Kasumi-1 (cell line): ENCODE measurements around the gene UPK1B.
"Not testable (repeated sequence)": the region's sequence is repeated elsewhere in the genome, so short reads cannot be mapped to it uniquely, and the experiment has no call there.

Experiments used
- DNase-seq, 2 experiments: peaks; one replicate each; lab custom pipeline; 2025; lab: John Stamatoyannopoulos, UW

The UPK1B gene

DNA sequence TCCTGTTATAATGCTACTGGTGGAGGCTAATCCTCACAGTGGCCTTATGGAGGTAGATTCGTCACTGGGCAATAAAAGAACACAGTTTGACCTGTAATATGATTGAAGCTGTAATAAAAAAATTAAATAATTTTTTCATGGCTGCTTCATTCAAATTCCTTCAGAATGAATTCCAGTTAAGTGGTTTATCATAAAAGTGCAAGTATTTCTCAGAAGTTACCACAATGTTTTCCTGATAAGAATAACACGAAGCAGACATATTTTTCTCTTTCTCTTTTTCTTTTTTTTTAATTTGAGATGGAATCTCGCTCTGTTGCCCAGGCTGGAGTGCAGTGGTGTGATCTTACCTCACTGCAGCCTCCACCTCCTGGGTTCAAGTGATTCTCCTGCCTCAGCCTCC, 51.7 kb downstream of the UPK1B start:
- no peak for DNase-seq

DNA sequence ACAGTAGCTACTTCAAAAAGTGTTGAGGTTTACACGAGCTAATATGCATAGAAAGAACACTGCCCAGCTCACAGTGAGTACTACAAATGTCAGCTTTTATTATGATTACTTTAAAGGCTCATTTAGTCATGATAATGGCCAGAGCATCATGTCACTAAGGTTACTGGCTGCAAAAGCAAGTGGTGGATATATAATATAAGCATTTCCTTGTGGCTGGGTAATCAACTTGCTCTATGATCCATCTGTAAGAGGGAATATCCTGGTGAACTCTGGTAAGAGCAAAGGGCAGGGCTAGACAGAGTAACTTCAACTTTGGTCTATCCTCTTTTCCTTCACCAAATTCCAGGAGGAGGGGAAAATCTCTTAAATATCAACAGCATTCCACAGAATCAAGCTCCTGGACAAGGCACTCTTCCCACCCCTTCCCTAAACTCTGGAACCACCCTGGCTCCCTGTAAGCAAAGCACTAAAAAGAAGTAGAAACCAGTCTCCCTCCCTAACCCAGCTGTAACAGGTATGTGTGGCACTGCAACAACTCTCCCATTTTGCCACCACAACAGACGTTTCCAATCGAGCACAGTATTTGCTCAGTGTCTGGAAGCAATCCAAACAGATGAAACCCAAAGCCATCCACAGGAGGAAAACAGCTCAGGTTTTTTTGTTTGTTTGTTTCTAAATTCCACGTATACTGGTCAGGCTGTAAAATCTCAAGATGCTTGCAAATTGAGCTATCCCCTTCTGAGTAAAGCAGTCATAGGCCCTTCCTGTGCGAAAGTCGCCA, 53.9 kb downstream of the UPK1B start:
- no peak for DNase-seq

DNA sequence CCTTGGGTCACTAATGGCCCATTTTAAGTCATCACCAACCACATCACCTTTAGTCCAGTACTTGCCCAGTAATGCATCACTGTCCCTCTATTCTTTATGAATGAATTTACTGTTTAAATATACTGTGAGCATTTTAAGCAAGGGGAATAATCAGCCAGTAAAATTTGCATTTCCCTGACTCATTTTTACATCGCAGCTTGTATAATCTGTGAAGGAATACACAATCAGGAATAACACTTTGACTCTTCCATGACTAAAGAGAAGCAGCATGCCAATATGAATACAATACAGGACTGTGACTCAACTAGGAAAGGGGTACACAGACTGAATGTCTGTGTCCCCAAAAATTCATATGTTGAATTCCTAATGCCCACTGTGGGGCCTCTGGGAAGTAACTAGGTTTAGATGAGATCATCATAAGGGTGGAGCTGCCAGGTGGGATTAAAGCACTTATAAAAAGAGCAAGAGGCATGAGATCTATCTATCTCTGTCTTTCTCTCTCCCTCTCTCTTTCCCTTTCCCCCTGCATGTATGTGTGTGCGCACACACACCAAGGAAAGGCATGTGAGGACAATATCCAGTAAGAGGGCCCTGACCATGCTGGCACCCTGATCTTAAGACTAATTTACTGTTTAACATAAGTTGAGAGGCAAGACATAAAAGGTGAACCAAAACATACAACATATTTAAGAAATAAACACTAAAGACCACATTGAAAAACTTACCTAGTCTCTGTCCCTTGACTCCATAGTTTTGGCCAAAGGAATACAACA, 55.2 kb downstream of the UPK1B start:
- no peak for DNase-seq

DNA sequence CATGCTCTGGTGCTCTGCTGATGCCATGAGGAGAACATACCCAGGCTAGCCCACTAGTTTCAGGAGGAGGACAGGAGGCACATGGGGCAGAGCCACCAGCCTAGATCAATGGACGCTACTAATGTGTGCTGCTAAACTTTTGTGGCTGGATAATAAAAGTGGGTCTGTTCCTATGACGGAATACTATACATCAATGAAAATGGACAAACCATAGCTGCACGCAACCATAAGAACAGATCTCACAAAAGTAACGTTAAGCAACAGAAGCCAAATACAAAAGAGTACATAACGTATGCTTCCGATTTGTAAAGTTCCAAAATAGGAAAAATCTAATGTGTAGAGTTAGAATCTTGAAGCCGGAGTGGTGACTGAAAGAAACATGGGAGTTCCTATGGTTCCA, 55.8 kb downstream of the UPK1B start:
- no peak for DNase-seq

DNA sequence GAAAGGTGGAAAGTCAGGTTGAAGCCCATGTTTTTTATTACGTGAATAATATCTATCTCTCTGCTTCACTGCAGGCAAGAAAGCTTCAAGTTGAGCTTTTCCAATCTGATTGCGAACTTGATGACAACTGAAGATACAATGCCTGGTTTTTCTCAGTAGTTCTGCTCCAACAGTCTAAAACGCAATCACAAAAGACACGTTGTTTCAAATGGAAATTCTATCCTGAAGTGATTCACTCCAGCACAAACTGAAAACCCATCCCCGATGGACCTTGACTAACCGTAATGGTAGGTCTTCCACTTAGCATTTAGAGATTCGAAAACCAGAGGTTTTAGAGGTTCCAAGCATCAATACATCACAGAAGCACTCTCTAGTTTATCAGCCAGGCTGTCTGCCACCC, 56.7 kb downstream of the UPK1B start:
- no peak for DNase-seq

DNA sequence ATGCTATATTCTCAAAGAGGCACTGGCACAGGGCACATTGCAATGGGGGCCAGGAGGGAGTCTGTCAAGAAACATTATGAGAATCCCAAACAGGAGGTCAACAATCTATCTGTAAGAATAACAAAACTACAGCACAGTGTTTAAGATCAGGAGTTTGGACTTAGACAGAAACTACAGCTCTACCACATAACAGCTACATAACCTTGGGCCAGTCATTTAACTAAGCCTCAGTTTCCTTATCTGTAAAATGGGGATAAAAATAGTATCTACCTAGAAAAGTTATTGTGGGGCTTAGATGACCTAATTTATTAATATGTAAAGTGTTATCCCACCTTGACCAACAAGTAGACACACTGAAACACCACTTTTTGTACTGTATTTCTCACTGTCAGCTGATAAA, 57.3 kb downstream of the UPK1B start:
- no peak for DNase-seq

DNA sequence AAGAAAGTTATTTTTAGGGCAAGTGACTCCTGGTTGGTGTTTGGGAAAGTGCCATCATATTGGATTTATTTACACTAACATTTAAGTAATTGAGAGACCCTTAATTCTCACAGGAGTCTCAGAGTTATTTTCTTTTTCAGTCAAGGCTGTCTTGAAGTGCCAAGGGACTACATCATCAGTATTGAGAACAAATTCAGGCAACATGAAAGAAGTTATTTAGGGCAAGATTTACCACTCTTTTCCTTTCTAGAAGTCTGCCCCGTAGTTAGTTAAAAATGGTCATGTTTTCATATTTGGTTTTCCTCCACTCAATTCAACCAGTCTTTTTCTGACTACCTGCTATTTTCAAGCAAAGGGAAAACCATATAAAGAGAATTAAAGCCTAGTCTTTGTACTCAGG, 61.2 kb downstream of the UPK1B start:
- no peak for DNase-seq

DNA sequence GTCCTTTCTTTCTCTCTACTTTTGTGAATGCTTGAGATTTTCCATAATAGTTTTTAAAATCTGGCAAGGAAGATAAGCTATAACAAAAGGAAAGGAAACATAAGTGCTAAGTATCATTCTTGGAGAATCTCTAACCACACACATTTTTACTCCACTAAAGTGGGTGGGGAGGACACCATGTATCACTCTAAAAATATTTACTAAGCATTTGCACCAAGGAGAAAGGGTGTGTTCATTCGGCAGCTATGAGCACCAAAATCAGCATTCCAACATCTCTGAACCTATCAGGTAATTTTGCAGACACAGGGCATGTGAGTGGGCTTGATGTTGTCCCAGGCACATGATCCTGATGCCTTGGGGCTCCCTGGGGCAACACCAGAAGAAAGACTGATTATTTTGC, 61.8 kb downstream of the UPK1B start:
- no peak for DNase-seq

DNA sequence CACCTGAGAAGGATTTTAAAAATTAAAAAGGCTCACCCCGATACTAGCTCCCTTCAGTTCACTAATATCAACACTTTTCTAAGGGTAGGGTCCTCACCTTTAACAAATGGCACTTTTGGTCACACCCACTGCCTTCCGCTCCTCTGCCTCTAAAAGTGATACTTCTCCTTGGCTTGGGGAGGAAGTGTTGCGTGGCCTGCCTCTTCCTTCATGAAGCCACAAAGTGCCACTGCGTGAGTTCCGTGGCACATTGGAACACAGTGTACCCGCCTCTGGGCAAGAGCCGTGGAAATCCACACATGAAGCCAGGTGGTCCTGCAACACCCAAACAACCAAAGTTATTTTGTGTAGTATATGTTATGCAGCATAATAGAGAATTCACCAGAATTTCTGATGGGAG, 63.4 kb downstream of the UPK1B start:
- DNase-seq, result no peak

DNA sequence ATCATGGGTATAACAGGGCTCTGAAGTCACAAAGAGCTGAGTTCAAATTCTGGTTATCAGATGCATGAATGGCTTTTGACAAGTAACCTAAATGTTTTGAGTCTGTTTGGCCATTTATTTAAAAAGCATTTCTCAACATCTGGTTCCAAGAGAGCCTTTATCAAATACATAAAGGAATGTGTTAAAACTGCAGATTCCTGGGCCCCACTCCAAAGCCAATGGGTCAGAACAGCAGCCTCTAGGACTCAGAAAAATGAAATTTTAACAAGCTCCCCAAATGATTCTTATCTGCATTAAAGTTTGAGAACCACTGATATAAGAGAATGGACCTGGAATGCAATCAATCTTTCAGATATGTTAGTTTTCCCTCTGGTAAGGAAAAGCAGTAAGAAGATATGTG, 63.9 kb downstream of the UPK1B start:
- DNase-seq, result no peak

DNA sequence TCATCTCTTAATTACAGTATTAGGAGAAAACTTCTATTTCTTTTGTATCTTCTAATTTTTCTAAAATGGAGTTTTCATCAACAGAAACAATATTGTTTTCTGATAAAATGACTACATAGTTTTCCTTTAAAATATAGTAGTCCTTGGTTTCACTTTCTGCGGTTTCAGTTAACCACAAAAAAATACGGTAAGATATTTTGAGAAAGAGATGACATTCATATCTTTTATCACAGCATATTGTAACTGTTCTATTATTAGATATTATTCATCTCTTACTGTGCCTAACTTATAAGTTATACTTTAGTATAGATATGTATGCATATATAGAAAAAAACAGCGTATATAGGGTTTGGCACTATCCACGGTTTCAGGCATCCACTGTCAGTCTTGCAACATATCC, 65.0 kb downstream of the UPK1B start:
- DNase-seq, result no peak

DNA sequence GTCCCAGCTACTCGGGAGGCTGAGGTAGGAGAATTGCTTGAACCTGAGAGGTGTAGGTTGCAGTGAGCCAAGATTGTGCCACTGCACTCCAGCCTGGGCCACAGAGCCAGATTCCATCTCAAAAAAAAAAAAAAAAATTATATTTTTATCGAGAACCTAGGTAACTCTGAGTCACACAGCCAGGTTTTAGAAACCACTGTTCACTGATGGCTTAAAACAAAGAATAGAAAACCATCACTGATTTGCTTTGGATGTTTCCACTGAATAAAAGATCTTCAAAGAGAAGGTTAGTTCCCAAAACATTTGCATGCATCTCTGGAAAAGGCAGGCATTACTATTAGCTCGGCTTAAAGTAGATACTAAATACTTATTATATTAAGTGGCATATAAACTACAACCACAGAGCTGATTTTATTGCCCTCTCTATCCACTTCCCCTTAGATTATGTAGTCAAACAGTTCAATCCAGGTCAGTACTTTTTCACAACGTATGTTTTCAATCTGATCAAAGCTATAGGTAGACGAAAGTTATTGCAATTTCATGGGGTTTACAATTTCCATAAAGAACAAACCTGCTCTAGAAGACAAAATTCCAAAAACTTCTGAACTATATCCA, 65.9 kb downstream of the UPK1B start:
- DNase-seq, result peak in 1 of 2 experiments; percentile 12

DNA sequence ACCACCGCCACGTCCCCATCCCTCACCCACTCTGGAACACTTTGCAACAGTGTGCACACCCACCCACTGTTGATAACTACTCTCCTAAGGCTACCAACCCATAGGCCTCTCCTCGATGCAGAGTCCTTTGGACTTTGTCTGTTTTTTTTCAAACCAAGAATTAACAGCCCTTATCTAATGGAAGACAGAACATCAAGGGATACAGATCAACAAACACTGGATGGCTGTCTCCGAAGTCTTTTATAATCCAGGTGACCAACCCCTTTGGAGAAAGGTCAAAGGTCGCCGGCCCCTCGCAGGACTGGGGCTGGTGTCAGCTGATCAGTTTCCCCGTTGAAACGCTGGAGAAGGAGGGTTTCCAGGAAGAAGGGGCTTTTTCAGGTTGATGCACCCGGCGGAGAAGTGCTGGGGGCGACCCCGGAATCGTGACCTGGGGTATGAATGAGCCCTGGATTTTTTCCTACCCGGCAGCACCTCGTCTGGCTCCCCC, 66.7 kb downstream of the UPK1B start:
- no peak for DNase-seq

DNA sequence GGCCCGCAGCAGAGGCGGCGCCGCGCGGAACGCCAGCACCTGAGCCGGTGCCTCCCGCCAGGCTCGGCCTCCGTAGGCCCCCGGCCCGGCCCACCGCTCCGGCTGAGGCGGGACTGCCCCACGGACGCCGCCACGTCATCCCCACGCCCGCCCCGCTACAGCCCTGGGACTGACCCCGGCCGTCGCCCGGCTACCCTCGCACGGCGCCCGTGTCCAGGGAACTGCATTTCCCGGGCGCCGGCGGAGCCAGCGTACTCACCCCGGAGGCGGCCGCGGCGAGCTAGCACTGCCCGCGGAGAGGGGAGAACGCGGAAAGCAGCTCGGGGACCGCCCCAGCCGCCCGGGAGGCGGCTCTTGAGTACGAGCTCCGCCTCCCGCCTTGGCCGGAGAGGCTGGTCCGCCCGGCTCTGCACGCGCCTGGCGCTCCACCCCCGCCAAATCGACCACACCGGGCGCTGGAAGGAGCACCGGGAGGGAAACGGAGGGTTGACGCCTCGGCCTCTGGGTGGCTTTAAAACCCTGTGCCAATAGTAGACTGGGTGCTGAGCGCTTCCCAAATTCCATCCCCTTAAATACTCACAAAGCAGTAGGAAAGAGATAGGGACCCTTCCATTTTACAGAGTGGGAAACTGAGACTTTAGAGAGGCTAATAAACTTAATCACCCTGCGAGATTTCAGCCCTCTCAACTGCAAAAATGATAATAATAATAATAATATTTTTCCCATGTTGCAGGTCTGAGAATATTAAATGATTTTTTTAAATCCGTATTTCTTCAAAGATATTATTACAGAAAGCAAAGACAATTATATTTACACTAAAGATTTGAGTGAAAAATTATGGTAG, 67.4 kb downstream of the UPK1B start, which contains the start of gene B4GALT4:
Gene B4GALT4, minus strand, starts transcription at position 288 of the 844 bp plus-strand sequence. CDS start 10,779 bp downstream, outside the sequence.
- DNase-seq, result peak; percentile 66 to 73

DNA sequence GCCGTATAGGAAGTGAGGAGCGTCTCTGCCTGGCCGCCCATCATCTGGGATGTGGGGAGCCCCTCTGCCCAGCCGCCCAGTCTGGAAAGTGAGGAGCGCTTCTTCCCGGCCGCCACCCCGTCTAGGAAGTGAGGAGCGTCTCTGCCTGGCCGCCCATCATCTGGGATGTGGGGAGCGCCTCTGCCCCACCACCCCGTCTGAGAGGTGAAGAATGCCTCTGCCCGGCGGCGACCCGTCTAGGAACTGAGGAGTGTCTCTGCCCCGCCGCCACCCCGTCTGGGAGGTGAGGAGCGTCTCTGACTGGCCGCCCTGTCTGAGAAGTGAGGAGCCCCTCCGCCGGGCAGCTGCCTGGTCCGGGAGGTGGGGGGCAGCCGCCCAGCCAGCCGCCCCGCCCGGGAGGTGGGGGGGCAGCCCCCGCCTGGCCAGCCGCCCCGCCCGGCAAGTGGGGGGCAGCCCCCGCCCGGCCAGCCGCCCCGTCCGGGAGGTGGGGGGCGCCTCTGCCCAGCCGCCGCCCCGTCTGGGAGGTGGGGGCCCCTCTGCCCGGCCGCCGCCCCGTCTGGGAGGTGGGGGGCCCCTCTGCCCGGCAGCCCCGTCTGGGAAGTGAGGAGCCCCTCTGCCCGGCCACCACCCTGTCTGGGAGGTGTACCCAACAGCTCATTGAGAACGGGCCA, 69.1 kb downstream of the UPK1B start:
- not testable (repeated sequence) for DNase-seq

DNA sequence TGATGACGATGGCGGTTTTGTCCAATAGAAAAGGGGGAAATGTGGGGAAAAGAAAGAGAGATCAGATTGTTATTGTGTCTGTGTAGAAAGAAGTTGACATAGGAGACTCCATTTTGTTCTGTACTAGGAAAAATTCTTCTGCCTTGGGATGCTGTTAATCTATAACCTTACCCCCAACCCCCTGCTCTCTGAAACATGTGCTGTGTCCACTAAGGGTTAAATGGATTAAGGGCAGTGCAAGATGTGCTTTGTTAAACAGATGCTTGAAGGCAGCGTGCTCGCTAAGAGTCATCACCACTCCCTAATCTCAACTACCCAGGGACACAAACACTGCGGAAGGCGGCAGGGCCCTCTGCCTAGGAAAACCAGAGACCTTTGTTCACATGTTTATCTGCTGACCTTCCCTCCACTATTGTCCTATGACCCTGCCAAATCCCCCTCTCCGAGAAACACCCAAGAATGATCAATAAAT, 69.7 kb downstream of the UPK1B start:
- not testable (repeated sequence) for DNase-seq

DNA sequence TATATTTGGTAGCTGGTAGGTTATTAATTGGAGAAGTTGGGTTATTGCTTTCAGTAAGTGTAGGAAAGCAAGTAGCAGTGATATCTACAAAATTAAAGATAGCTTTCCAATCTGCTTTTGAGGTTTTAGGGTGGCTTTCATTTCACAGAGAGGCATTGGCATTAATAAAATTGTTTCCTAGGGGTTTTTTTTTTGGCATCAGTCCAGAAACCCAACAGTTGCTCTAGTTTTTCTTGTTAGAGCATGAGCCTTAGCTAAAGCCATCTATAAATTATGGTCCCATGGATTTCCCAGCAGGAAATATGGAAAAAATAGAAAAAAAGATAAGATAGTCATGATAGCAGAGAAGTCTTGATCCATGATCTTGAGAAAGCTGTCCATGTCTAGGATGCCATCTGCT, 70.3 kb downstream of the UPK1B start:
- no peak for DNase-seq

DNA sequence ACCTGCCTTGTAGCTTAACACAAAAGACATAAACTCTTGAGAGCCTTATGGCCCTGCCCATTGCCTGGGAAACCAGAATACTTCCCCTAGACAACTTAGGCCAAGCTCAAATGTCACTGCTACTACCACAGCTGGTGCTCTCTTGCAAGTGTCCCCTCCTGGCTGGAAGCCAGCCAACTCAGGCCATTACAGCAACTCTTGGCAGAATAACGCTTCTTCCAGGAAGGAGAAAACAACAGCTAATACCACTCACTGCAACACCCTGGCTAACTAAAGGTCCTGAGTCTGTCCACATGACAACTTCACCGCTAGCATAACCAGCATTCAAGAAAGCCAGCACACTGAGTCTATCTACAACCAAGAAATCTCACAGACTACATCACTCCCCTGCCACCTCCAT, 72.4 kb downstream of the UPK1B start:
- DNase-seq, result no peak
